HG02642 (cell line): ENCODE measurements around the gene CARTPT.

Source experiments
- ATAC-seq: cut with Tn5 transposase; IDR thresholded peaks from one replicate; pipeline ENCODE4 v1.9.1; 2021; ENCODE audit warnings: mild to moderate bottlenecking; ENCODE audit not compliant: unreplicated experiment, poor library complexity

CARTPT gene

GRCh38 chr5:71719063-71719964 lies at the start of gene CARTPT:
TSS of gene CARTPT (plus strand) at chr5:71719275. CDS start at chr5:71719294, 19 bp downstream.
- no peak for ATAC-seq

- ATAC-seq: no peak
Observed at GRCh38 chr5:71677977-71678376, 41.1 kb upstream of the CARTPT start.

GRCh38 chr5:71679714-71680113 lies 39.4 kb upstream of the CARTPT start:
- ATAC-seq: no peak

- no peak for ATAC-seq
Observed at GRCh38 chr5:71680510-71680909, 38.6 kb upstream of the CARTPT start.

- no peak for ATAC-seq
Observed at GRCh38 chr5:71681296-71681695, 37.8 kb upstream of the CARTPT start.

GRCh38 chr5:71684309-71684708 lies 34.8 kb upstream of the CARTPT start:
- no peak for ATAC-seq

- ATAC-seq: no peak
Observed at GRCh38 chr5:71693828-71694427, 25.1 kb upstream of the CARTPT start.

- ATAC-seq: no peak
Observed at GRCh38 chr5:71695071-71695470, 24.0 kb upstream of the CARTPT start.

- no peak for ATAC-seq
Observed at GRCh38 chr5:71695595-71695994, 23.5 kb upstream of the CARTPT start.

GRCh38 chr5:71697967-71698366 lies 21.1 kb upstream of the CARTPT start:
- ATAC-seq: no peak

- ATAC-seq: no peak
Observed at GRCh38 chr5:71699233-71699632, 19.8 kb upstream of the CARTPT start.

GRCh38 chr5:71699751-71700150 lies 19.3 kb upstream of the CARTPT start:
- ATAC-seq: no peak

GRCh38 chr5:71700803-71701202 lies 18.3 kb upstream of the CARTPT start:
- no peak for ATAC-seq

- no peak for ATAC-seq
Observed at GRCh38 chr5:71701407-71701806, 17.7 kb upstream of the CARTPT start.

- no peak for ATAC-seq
Observed at GRCh38 chr5:71703941-71704340, 15.1 kb upstream of the CARTPT start.

GRCh38 chr5:71705421-71705820 lies 13.7 kb upstream of the CARTPT start:
- no peak for ATAC-seq

- ATAC-seq: no peak
Observed at GRCh38 chr5:71706906-71707305, 12.2 kb upstream of the CARTPT start.

- no peak for ATAC-seq
Observed at GRCh38 chr5:71711610-71712009, 7.5 kb upstream of the CARTPT start.

- no peak for ATAC-seq
Observed at GRCh38 chr5:71714911-71715310, 4.2 kb upstream of the CARTPT start.

GRCh38 chr5:71727978-71728377 lies 8.9 kb downstream of the CARTPT start:
- no peak for ATAC-seq

- ATAC-seq: no peak
Observed at GRCh38 chr5:71731015-71731414, 11.9 kb downstream of the CARTPT start.

- no peak for ATAC-seq
Observed at GRCh38 chr5:71732011-71732410, 12.9 kb downstream of the CARTPT start.
